ENCODE measurements around the gene GPR87. TPM values are rescaled to one million over a fixed set of nuclear protein-coding genes. Genes with fewer than 3 reads are reported as not detected.

The GPR87 gene
- polyA plus RNA-seq, 1 donor from 2014 or later, result not detected

DNA sequence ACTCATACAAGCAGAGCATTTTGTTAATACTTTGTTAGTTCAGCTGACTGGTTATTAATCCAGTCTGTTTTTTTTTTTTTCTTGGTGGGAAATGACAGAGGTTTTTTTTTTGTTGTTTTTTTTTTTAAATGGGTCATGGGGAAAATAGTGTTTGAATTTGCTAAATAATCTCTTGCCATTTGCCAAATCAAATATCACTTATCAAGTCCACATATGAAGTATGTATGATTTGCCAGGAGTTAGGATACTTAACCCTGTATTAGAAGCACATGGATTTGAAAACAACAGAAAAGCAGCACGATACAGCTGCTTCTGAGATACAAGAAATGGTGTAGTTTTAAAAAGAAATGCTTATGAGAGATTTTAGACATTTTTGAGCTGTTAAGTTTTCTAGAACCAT, 59.9 kb downstream of the GPR87 start:
- H3K27me3 Mint-ChIP-seq, result no peaks in the 10 kb centered on the region
- H3K9me3 Mint-ChIP-seq, result no peaks in the 10 kb centered on the region
- peaks cover 0 to 3% (median 0%) of the 10 kb centered on the region in 3 donors for H3K4me1 Mint-ChIP-seq
- peaks cover 4% of the 10 kb centered on the region for H3K36me3 Mint-ChIP-seq
- peak overlapping the region in 1 of 3 donors; percentile 62 for H3K27ac Mint-ChIP-seq
- H3K4me3 Mint-ChIP-seq, result no peak overlapping the region

DNA sequence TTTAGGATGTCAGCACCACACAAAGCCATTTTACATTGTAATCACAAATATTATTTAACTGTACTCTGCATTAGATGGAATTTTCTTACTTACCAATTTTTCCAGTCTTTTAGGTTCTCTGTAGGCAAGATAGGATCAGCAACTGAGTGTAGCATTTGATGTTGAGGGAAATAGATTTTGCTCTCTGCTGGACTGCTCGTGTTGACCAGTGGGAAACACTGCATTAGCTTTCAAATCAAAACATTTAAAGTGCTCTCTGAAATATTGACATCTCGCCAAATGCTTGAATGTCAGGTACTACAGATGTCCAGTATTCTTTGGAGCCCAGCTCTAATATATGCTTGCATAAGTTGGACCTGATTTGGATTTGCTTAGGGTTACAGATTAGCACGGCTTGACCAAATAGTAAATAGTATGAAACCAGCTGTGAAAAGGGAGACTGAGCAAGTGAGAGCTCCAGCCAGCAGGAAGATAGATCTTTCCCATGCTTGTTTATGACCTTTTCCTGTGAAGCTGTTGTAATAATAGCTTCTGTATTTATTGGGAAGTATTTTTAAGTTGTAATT, 67.8 kb downstream of the GPR87 start:
- Mint-ChIP-seq H3K27ac (peak overlapping the region in 1 of 3 donors; percentile 3), H3K36me3 (no peaks in the 10 kb centered on the region), H3K9me3 (peaks cover 0 to 3% (median 0%) of the 10 kb centered on the region in 3 donors), H3K4me3 (no peak overlapping the region), H3K27me3 (no peaks in the 10 kb centered on the region), H3K4me1 (peaks cover 0 to 5% (median 1%) of the 10 kb centered on the region in 3 donors)

Other genes starting within 250 kb of the GPR87 start
- gene MED12L, start 231.2 kb downstream of the GPR87 start, polyA plus RNA-seq, result 0.05 TPM
- 1.1 TPM for gene GPR171, start 113.6 kb downstream of the GPR87 start, polyA plus RNA-seq
- 4.8 TPM for gene P2RY14, start 38.3 kb downstream of the GPR87 start, polyA plus RNA-seq
- gene P2RY13, start 12.7 kb upstream of the GPR87 start, polyA plus RNA-seq, result 0.46 TPM
- gene P2RY12, start 67.9 kb upstream of the GPR87 start, polyA plus RNA-seq, result 1.7 TPM
- gene IGSF10, start 144.2 kb upstream of the GPR87 start, polyA plus RNA-seq, result not detected

Data from IgD-negative memory B cell (primary cell).